CD14-positive monocyte (primary cell): ENCODE data around the gene RPL28. TPM values are rescaled to one million over a fixed set of nuclear protein-coding genes. Genes with fewer than 3 reads are reported as not detected.
"Not testable (repeated sequence)": the region's sequence is repeated elsewhere in the genome, so short reads cannot be mapped to it uniquely, and the experiment has no call there.

Experiments
- DNase-seq, 3 donors: peaks; one replicate each; pipeline ENCODE4 v3.0.0-alpha.2; 2011 to 2022
- H2AFZ ChIP-seq: 2 replicates; pipeline ENCODE4 v1.6.0; 2012; ENCODE audit warnings: mild to moderate bottlenecking, low read depth, low read length, inconsistent platforms; ENCODE audit not compliant: insufficient read depth, poor library complexity, severe bottlenecking
- H3K27ac ChIP-seq, 2 donors: 1 replicate in 1 of 2; 2 replicates in 1 of 2; pipeline ENCODE4 v1.5.1; 2012 to 2013; ENCODE audit warnings: low read length in 2 of 2, control low read depth in 1 of 2, inconsistent platforms in 1 of 2, low read depth in 1 of 2, mild to moderate bottlenecking in 1 of 2
- H3K27me3 ChIP-seq, 2 donors: one replicate each; pipeline versions ENCODE4 v1.6.0 to v1.6.1; 2011 to 2013; ENCODE audit warnings: low read length in 2 of 2; ENCODE audit not compliant: control insufficient read depth in 2 of 2, insufficient read depth in 2 of 2
- H3K36me3 ChIP-seq, 2 donors: replicated peaks in 1 of 2; 1 replicate in 1 of 2; 2 replicates in 1 of 2; pipeline versions ENCODE4 v1.5.1 to v1.6.1; 2012 to 2013; ENCODE audit warnings: low read length in 2 of 2, control low read depth in 1 of 2, inconsistent platforms in 1 of 2, mild to moderate bottlenecking in 1 of 2; ENCODE audit not compliant: insufficient read depth in 2 of 2, control insufficient read depth in 1 of 2
- H3K4me1 ChIP-seq, 2 donors: 1 replicate in 1 of 2; 2 replicates in 1 of 2; pipeline versions ENCODE4 v1.5.1 to v1.6.1; 2012 to 2013; ENCODE audit warnings: low read length in 2 of 2, control low read depth in 1 of 2, inconsistent platforms in 1 of 2, mild to moderate bottlenecking in 1 of 2, moderate library complexity in 1 of 2; ENCODE audit not compliant: insufficient read depth in 2 of 2, control insufficient read depth in 1 of 2
- H3K4me2 ChIP-seq: replicated peaks from 2 replicates; pipeline ENCODE3; 2012; ENCODE audit warnings: low read length, moderate library complexity, mild to moderate bottlenecking; ENCODE audit not compliant: poor library complexity, severe bottlenecking; ENCODE audit errors: extremely low read depth
- H3K4me3 ChIP-seq, 3 experiments: fragments of 200-600 bp in 1 of 3; sonication (generic) in 1 of 3; replicated peaks in 1 of 3; 1 replicate in 2 of 3; 2 replicates in 1 of 3; pipeline ENCODE4 v1.5.1; 2011 to 2013; ENCODE audit warnings: low read length in 3 of 3, mild to moderate bottlenecking in 3 of 3, control low read depth in 2 of 3, low read depth in 2 of 3, inconsistent platforms in 1 of 3, moderate library complexity in 1 of 3
- H3K79me2 ChIP-seq: 2 replicates; pipeline ENCODE4 v1.6.0; 2012; ENCODE audit warnings: mild to moderate bottlenecking, control low read depth, inconsistent platforms, low read length, moderate library complexity; ENCODE audit not compliant: insufficient read depth
- H3K9ac ChIP-seq: 2 replicates; pipeline ENCODE4 v1.6.0; 2017; ENCODE audit warnings: low read length, mild to moderate bottlenecking; ENCODE audit not compliant: insufficient read depth, poor library complexity, severe bottlenecking
- H3K9me3 ChIP-seq, 2 donors: replicated peaks in 1 of 2; 1 replicate in 1 of 2; 2 replicates in 1 of 2; pipeline versions ENCODE4 v1.5.1 to v1.6.1; 2012 to 2013; ENCODE audit warnings: low read length in 2 of 2, control low read depth in 1 of 2; ENCODE audit not compliant: control insufficient read depth in 1 of 2, insufficient read depth in 1 of 2
- H4K20me1 ChIP-seq: 2 replicates; pipeline ENCODE4 v1.6.0; 2012; ENCODE audit warnings: mild to moderate bottlenecking, low read length, control low read depth, moderate library complexity; ENCODE audit not compliant: insufficient read depth
- H3K27ac Mint-ChIP-seq, 7 donors: one replicate each; pipeline ENCODE4 v1.8.0; 2020; ENCODE audit warnings: mild to moderate bottlenecking in 7 of 7, mixed read lengths in 7 of 7, moderate library complexity in 6 of 7, inconsistent platforms in 2 of 7
- H3K27me3 Mint-ChIP-seq, 3 donors: one replicate each; pipeline ENCODE4 v1.8.0; 2021 to 2022; ENCODE audit warnings: low read depth in 3 of 3, mild to moderate bottlenecking in 3 of 3, mixed read lengths in 3 of 3, moderate library complexity in 3 of 3, inconsistent platforms in 1 of 3
- H3K36me3 Mint-ChIP-seq, 2 donors: one replicate each; pipeline ENCODE4 v1.8.0; 2020; ENCODE audit warnings: mixed read lengths in 2 of 2, inconsistent platforms in 1 of 2, mild to moderate bottlenecking in 1 of 2
- H3K4me1 Mint-ChIP-seq: one replicate; pipeline ENCODE4 v1.8.0; 2020; ENCODE audit warnings: mild to moderate bottlenecking, mixed read lengths
- H3K4me3 Mint-ChIP-seq, 2 donors: one replicate each; pipeline ENCODE4 v1.8.0; 2020; ENCODE audit warnings: mild to moderate bottlenecking in 2 of 2, mixed read lengths in 2 of 2, moderate library complexity in 1 of 2
- H3K9me3 Mint-ChIP-seq, 7 donors: one replicate each; pipeline ENCODE4 v1.8.0; 2020 to 2022; ENCODE audit warnings: mixed read lengths in 7 of 7, mild to moderate bottlenecking in 6 of 7, moderate library complexity in 6 of 7, inconsistent platforms in 2 of 7
- WGBS: methylation state at CpG from one replicate; pipeline ENCODE4 v1.1.5; 2013; ENCODE audit warnings: missing lambda C conversion rate; ENCODE audit not compliant: insufficient coverage; 5-methylcytosine and 5-hydroxymethylcytosine counted together
- intact Hi-C, 2 donors: fragments of 100-400 bp; cut with micrococcal nuclease; formaldehyde crosslinking; loops; one replicate each; pipeline versions ENCODE4 v1.15.0 to v1.15.1; 2023
- polyA plus RNA-seq, 3 donors: library from polyadenylated mRNA; depleted of rRNA in 1 of 3; unstranded in 2 of 3; stranded (reverse) in 1 of 3; fragments of 300-500 nt in 2 of 3; fragments of >200 nt in 1 of 3; fragmentation: Illumina TruSeq in 2 of 3; gene quantifications; 1 replicate in 2 of 3; 2 replicates in 1 of 3; pipeline ENCODE4 v1.2.3, GENCODE V29; 2012 to 2021
- TF ChIP-seq, protein P1 (sequence below): fragments of 200-600 bp; IDR thresholded peaks from one replicate; pipeline ENCODE4 v1.8.0; 2022; ENCODE audit warnings: antibody characterized with exemption, mild to moderate bottlenecking

Gene RPL28
- polyA plus RNA-seq, 3 donors: 199 to 3,862 (median 208) TPM

DNA sequence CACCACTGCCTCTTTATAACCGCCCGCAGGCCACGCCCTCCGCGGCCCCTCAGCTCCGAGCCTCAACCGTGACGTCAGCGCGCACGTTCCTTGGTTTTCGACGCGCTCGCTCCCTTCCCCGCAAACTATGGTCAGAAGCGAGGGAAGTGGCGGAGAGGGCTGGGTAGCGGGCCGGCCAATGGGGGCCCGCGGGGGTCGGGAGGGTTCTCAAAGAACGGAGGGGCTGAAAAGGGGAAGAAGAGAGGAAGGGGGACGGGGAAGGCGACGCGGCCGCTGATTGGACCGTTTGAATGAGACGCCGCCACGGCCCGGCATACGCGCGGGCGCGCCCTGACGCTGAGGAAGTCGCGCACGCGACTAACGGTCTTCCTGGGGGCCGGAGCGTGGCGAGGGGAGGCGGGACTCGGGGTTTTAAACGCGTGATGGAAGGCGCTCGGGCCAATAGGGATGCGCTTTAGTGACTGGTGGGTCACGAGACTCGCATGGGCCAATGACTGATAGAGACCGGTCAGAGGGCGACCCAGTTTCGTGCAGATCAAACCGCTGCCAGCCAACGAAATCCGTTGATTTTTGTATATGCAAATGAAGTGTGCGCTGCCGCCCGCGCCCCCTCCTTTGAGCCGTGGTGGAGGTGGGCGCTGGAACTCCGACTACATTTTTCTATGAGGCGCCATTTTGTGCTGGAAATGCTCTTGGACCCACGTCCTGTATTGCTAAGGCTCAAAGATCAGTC is 22.2 kb downstream of the RPL28 start:
- Histone ChIP-seq H4K20me1 (peaks cover 18% of the 10 kb centered on the region), H3K79me2 (peaks cover 45% of the 10 kb centered on the region), H3K27me3 (no peaks in the 10 kb centered on the region), H3K4me3 (peak overlapping the region; percentile 32 to 86 (median 37)), H3K9me3 (no peaks in the 10 kb centered on the region), H2AFZ (peak overlapping the region; percentile 85), H3K27ac (peak overlapping the region; percentile 95 to 96), H3K36me3 (peaks cover 9 to 19% of the 10 kb centered on the region in 2 donors), H3K9ac (peak overlapping the region; percentile 90), H3K4me2 (peak overlapping the region; percentile 81), H3K4me1 (peaks cover 22 to 31% of the 10 kb centered on the region in 2 donors)
- H3K27ac Mint-ChIP-seq: peak overlapping the region; percentile 96 to 98 (median 97)
- peak overlapping the region; percentile 84 to 91 for H3K4me3 Mint-ChIP-seq
- H3K36me3 Mint-ChIP-seq: peaks cover 23 to 34% of the 10 kb centered on the region in 2 donors
- peaks cover 26% of the 10 kb centered on the region for H3K4me1 Mint-ChIP-seq
- WGBS: 0% methylated on average over 70 of the region's 72 CpGs
- TF ChIP-seq, protein P1, sequence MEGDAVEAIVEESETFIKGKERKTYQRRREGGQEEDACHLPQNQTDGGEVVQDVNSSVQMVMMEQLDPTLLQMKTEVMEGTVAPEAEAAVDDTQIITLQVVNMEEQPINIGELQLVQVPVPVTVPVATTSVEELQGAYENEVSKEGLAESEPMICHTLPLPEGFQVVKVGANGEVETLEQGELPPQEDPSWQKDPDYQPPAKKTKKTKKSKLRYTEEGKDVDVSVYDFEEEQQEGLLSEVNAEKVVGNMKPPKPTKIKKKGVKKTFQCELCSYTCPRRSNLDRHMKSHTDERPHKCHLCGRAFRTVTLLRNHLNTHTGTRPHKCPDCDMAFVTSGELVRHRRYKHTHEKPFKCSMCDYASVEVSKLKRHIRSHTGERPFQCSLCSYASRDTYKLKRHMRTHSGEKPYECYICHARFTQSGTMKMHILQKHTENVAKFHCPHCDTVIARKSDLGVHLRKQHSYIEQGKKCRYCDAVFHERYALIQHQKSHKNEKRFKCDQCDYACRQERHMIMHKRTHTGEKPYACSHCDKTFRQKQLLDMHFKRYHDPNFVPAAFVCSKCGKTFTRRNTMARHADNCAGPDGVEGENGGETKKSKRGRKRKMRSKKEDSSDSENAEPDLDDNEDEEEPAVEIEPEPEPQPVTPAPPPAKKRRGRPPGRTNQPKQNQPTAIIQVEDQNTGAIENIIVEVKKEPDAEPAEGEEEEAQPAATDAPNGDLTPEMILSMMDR: no peak
- DNase-seq: peak; percentile 99 to 100 (median 100)
- intact Hi-C loops: loop anchor here (1.0 to 10.0 kb wide), 4 partner anchors 21 to 197 kb away; partner anchors contain the start of genes ISOC2 (in 1 of the 2), ZNF524 (in 1 of the 2) and ZNF865 (in 1 of the 2)
- H3K27me3 Mint-ChIP-seq: peaks cover 3 to 6% (median 4%) of the 10 kb centered on the region in 3 donors
- H3K9me3 Mint-ChIP-seq: peaks cover 0 to 12% (median 2%) of the 10 kb centered on the region in 7 donors

DNA sequence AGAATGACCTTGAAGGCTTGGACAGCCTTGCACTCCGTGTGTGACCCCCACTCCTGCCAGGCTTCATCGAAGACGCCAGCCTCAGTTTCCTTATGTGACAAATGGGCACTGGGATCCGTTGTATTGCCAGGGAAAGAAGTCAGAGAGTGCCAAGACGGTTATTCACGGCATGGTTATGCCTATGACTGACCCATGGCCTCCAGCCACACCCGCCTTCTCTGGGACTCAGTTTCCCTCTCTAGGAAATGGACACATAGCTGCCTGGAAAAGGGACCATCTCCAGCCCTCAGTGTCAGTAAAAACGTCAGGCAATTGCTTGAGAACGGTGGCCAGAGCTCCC is 22.8 kb downstream of the RPL28 start:
- peaks cover 3 to 6% (median 4%) of the 10 kb centered on the region in 3 donors for H3K27me3 Mint-ChIP-seq

DNA sequence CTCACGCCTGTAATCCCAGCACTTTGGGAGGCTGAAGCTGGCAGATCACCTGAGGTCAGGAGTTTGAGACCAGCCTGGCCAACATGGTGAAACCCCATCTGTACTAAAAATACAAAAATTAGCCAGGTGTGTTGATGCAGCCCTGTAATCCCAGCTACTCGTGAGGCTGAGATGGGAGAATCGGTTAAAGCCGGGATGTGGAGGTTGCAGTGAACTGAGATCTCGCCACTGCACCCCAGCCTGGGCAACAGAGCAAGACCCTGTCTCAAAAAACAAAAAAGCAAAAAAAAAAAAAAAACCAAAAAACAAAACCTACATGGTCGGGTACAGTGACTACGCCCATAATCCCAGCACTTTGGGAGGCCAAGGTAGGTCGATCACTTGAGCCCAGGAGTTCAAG is 23.4 kb downstream of the RPL28 start:
- peaks cover 15 to 23% of the 10 kb centered on the region in 2 donors for H3K36me3 Mint-ChIP-seq
- peaks cover 22% of the 10 kb centered on the region for H3K4me1 Mint-ChIP-seq
- not testable (repeated sequence) for H3K27me3 ChIP-seq, H3K9me3 ChIP-seq, H3K9ac ChIP-seq, H3K27me3 Mint-ChIP-seq, H3K27ac ChIP-seq, H2AFZ ChIP-seq, H3K36me3 ChIP-seq, DNase-seq, H3K4me3 ChIP-seq, H3K4me2 ChIP-seq
- 100% methylated on average over 3 of the region's 8 CpGs for WGBS
- peaks cover 13% of the 10 kb centered on the region for H4K20me1 ChIP-seq
- peak overlapping the region in 1 of 2 donors; percentile 84 for H3K4me3 Mint-ChIP-seq
- peaks cover 34% of the 10 kb centered on the region for H3K79me2 ChIP-seq
- intact Hi-C loops: loop anchor here in 1 of 2 donors (2.0 to 10.0 kb wide), 2 partner anchors 52 to 196 kb away; partner anchors contain the start of genes ISOC2, ZNF524 and ZNF865
- peaks cover 22 to 31% of the 10 kb centered on the region in 2 donors for H3K4me1 ChIP-seq
- peak overlapping the region in 5 of 7 donors; percentile 10 to 98 (median 96) for H3K27ac Mint-ChIP-seq
- peaks cover 0 to 12% (median 2%) of the 10 kb centered on the region in 7 donors for H3K9me3 Mint-ChIP-seq

More for the DNA sequence above, 22.8 kb downstream of the RPL28 start:
- Histone ChIP-seq H2AFZ (peak overlapping the region; percentile 85), H3K4me2 (peak overlapping the region; percentile 75), H3K4me1 (peaks cover 22 to 31% of the 10 kb centered on the region in 2 donors), H3K9me3 (no peaks in the 10 kb centered on the region), H3K79me2 (peaks cover 40% of the 10 kb centered on the region), H3K27me3 (no peaks in the 10 kb centered on the region), H3K9ac (peak overlapping the region; percentile 90), H3K27ac (peak overlapping the region; percentile 95 to 96), H3K4me3 (peak overlapping the region; percentile 32 to 70 (median 37)), H4K20me1 (peaks cover 14% of the 10 kb centered on the region), H3K36me3 (peaks cover 5 to 13% of the 10 kb centered on the region in 2 donors)
- Mint-ChIP-seq H3K36me3 (peaks cover 19 to 29% of the 10 kb centered on the region in 2 donors), H3K4me1 (peaks cover 22% of the 10 kb centered on the region), H3K9me3 (peaks cover 0 to 12% (median 2%) of the 10 kb centered on the region in 7 donors), H3K27ac (peak overlapping the region; percentile 96 to 98 (median 97)), H3K4me3 (peak overlapping the region; percentile 84 to 91)
- TF ChIP-seq, protein P1: no peak
- 69% methylated on average over 7 of the region's 9 CpGs for WGBS
- intact Hi-C loops: loop anchor here in 1 of 2 donors (2.0 to 10.0 kb wide), 2 partner anchors 52 to 196 kb away; partner anchors contain the start of genes ISOC2, ZNF524 and ZNF865
- DNase-seq: no peak
